K562 (cell line): ENCODE data around the gene ATF1. TPM values are rescaled to one million over a fixed set of nuclear protein-coding genes. Genes with fewer than 3 reads are reported as not detected.

ENCODE experiments used
- ATAC-seq: fragments of 200-7000 bp; cut with Tn5 transposase; 3 replicates; pipeline ENCODE4 v1.9.1; 2020; ENCODE audit warnings: moderate library complexity
- BruUV-seq: library from RNA; stranded (reverse); fragments of 400-500 nt; replicated peaks from 2 replicates; lab custom pipeline; 2021; lab: Mats Ljungman, UMichigan
- CTCF ChIA-PET: fragments of 300-600 bp; formaldehyde crosslinking; extraction: SDS; loops from one replicate; lab custom pipeline; 2021; ENCODE audit warnings: low intra/inter-chr PET ratio; lab: Yijun Ruan, JAX
- POLR2A ChIA-PET: fragments of 300-600, 350-650 bp; sonication (Branson Sonifier 250); formaldehyde crosslinking; extraction: SDS; loops from one replicate; lab custom pipeline; 2021; ENCODE audit warnings: antibody characterized with exemption, inconsistent platforms; lab: Yijun Ruan, JAX
- DNase-seq, 4 experiments: peaks; one replicate each; pipeline versions ENCODE4 v3.0.0 to v3.0.0-alpha.2; 2011 to 2018; ENCODE audit warnings: low spot score in 3 of 4, mixed read lengths in 3 of 4; ENCODE audit errors: extremely low read depth in 1 of 4
- FAIRE-seq: peaks from 2 replicates; lab custom pipeline; 2011; peaks lifted over from hg19 to GRCh38; lab: Jason Lieb, UNC
- H2AFZ ChIP-seq: 2 replicates; pipeline ENCODE4 v1.6.0; 2011; ENCODE audit warnings: low read depth, low read length, control low read depth, inconsistent platforms
- H3K27ac ChIP-seq: fragments of 200-600 bp; 3 replicates; pipeline ENCODE4 v1.8.0; 2011; ENCODE audit warnings: low read depth, mild to moderate bottlenecking, control low read depth, inconsistent platforms, low read length, moderate library complexity, mixed read lengths; ENCODE audit errors: extremely low read depth
- H3K27me3 ChIP-seq, 2 experiments: fragments of 300-600 bp in 1 of 2; 2 replicates in 1 of 2; 3 replicates in 1 of 2; pipeline versions ENCODE4 v1.6.0 to v1.8.0; 2011; ENCODE audit warnings: inconsistent platforms in 2 of 2, low read length in 2 of 2, mild to moderate bottlenecking in 1 of 2, mixed read lengths in 1 of 2, moderate library complexity in 1 of 2; ENCODE audit not compliant: control insufficient read depth in 2 of 2, insufficient read depth in 2 of 2
- H3K36me3 ChIP-seq: fragments of 300-600 bp; 3 replicates; pipeline ENCODE4 v1.8.0; 2011; ENCODE audit warnings: mild to moderate bottlenecking, low read length, inconsistent platforms; ENCODE audit not compliant: control insufficient read depth, insufficient read depth
- H3K4me1 ChIP-seq, 2 experiments: fragments of 200-600 bp in 1 of 2; replicated peaks in 1 of 2; 2 replicates in 1 of 2; 3 replicates in 1 of 2; pipeline versions ENCODE4 v1.5.1 to v1.8.0; 2011; ENCODE audit warnings: inconsistent platforms in 2 of 2, low read length in 2 of 2, mild to moderate bottlenecking in 1 of 2, mixed read lengths in 1 of 2, moderate library complexity in 1 of 2; ENCODE audit not compliant: control insufficient read depth in 2 of 2, insufficient read depth in 2 of 2
- H3K4me2 ChIP-seq: 2 replicates; pipeline ENCODE4 v1.6.1; 2011; ENCODE audit warnings: low read length, control low read depth, inconsistent platforms, mixed read lengths; ENCODE audit not compliant: insufficient read depth
- H3K4me3 ChIP-seq: fragments of 200-600 bp; sonication (generic), shearing (Covaris generic); 2 replicates; pipeline ENCODE4 v1.5.1; 2016; ENCODE audit warnings: control low read depth, inconsistent platforms
- H3K79me2 ChIP-seq: fragments of 200-600 bp; 3 replicates; pipeline ENCODE4 v1.8.0; 2011; ENCODE audit warnings: low read length, inconsistent platforms; ENCODE audit not compliant: control insufficient read depth, insufficient read depth
- H3K9ac ChIP-seq, 2 experiments: 2 replicates each; pipeline versions ENCODE4 v1.6.0 to v1.6.1; 2011; ENCODE audit warnings: low read depth in 2 of 2, low read length in 2 of 2, control low read depth in 1 of 2, inconsistent platforms in 1 of 2, mild to moderate bottlenecking in 1 of 2, mixed read lengths in 1 of 2; ENCODE audit not compliant: insufficient read depth in 1 of 2
- H3K9me1 ChIP-seq: one replicate; pipeline ENCODE4 v1.6.0; 2011; ENCODE audit warnings: inconsistent platforms, mild to moderate bottlenecking, low read length, moderate library complexity; ENCODE audit not compliant: control insufficient read depth, insufficient read depth
- H3K9me3 ChIP-seq: replicated peaks from 2 replicates; pipeline ENCODE4 v1.5.1; 2011; ENCODE audit warnings: low read depth, low read length, inconsistent platforms; ENCODE audit not compliant: control insufficient read depth, insufficient read depth
- H4K20me1 ChIP-seq: replicated peaks from 2 replicates; pipeline ENCODE4 v1.6.1; 2011; ENCODE audit warnings: low read length, inconsistent platforms, mixed read lengths; ENCODE audit not compliant: control insufficient read depth, insufficient read depth
- ARID2 ChIP-seq: fragments of 450-650 bp; IDR thresholded peaks from 2 replicates; pipeline ENCODE4 v1.6.1; 2017; ENCODE audit warnings: antibody characterized with exemption, mild to moderate bottlenecking
- CTCFL ChIP-seq: IDR thresholded peaks from 2 replicates; pipeline ENCODE4 v1.6.1; 2011; ENCODE audit warnings: borderline replicate concordance, low read depth, mild to moderate bottlenecking, moderate library complexity, low read length; ENCODE audit not compliant: insufficient read depth, poor library complexity, severe bottlenecking
- GABPA ChIP-seq: fragments of 200-800 bp; sonication (Bioruptor generic); conservative IDR thresholded peaks from 2 replicates; pipeline ENCODE4 v1.6.1; 2016; ENCODE audit warnings: low read depth, missing genetic modification characterization, missing compliant biosample characterization
- HLTF ChIP-seq: fragments of 450-650 bp; IDR thresholded peaks from 2 replicates; pipeline ENCODE4 v1.6.1; 2016
- MAFF ChIP-seq: IDR thresholded peaks from 2 replicates; pipeline ENCODE4 v1.6.1; 2012; ENCODE audit warnings: low read length, improper control_type of control experiment
- MAFK ChIP-seq: IDR thresholded peaks from 2 replicates; pipeline ENCODE4 v1.6.1; 2011; ENCODE audit warnings: low read length, improper control_type of control experiment
- SMARCA4 ChIP-seq: fragments of 450-650 bp; IDR thresholded peaks from 2 replicates; pipeline ENCODE4 v1.6.1; 2016
- SNIP1 ChIP-seq: fragments of 450-650 bp; IDR thresholded peaks from 2 replicates; pipeline ENCODE4 v1.7.1; 2017; ENCODE audit warnings: low read depth, mild to moderate bottlenecking
- SRSF3 ChIP-seq: fragments of 200-400 bp; formaldehyde crosslinking; IDR thresholded peaks from 2 replicates; pipeline ENCODE4 v1.6.1; 2016; ENCODE audit warnings: mild to moderate bottlenecking, low read length, moderate library complexity; ENCODE audit not compliant: insufficient read depth
- TBP ChIP-seq: optimal IDR thresholded peaks from 2 replicates; pipeline ENCODE3; 2011; ENCODE audit warnings: low read depth, low read length, improper control_type of control experiment
- ZNF316 ChIP-seq: fragments of 450-650 bp; IDR thresholded peaks from 2 replicates; pipeline ENCODE4 v1.6.1; 2016
- ZNF583 ChIP-seq: fragments of 250-450 bp; sonication (Bioruptor Pico); IDR thresholded peaks from 2 replicates; pipeline ENCODE4 v1.4.0; 2020
- WGBS: fragments of 100-300 bp; shearing (Covaris generic); methylation state at CpG from one replicate; pipeline ENCODE4 v1.1.6; 2016; ENCODE audit warnings: low coverage, mixed read lengths; ENCODE audit not compliant: insufficient coverage; ENCODE audit errors: missing lambda C conversion rate; 5-methylcytosine and 5-hydroxymethylcytosine counted together
- in situ Hi-C: fragments of 300-500 bp; cut with MboI; formaldehyde crosslinking; loops from 4 replicates; pipeline ENCODE4 v1.15.0; 2018; ENCODE audit warnings: inconsistent platforms, mixed read lengths
- intact Hi-C: fragments of 100-400 bp; cut with micrococcal nuclease; formaldehyde crosslinking; loops from 2 replicates; pipeline ENCODE4 v1.14.2; 2022
- polyA plus RNA-seq, 8 experiments: library from polyadenylated mRNA; depleted of rRNA in 4 of 8; stranded (reverse) in 5 of 8; unstranded in 3 of 8; fragments of >200 nt; fragmentation: Nextera tagmentation in 2 of 8; fragmentation: Illumina TruSeq in 1 of 8; extraction: Ambion mirVana in 2 of 8; extraction: Trizol in 1 of 8; gene quantifications; 2 replicates each; pipeline versions ENCODE4 v1.2.1 to v1.2.3, GENCODE V29; 2011 to 2014; ENCODE audit warnings: inconsistent platforms in 1 of 8, missing spikeins in 1 of 8
- total RNA-seq, 7 experiments: library from RNA; depleted of rRNA in 6 of 7; stranded (reverse); fragments of >200 nt in 6 of 7; fragmentation: Illumina TruSeq in 2 of 7; extraction: Trizol in 2 of 7; gene quantifications; 2 replicates each; pipeline versions ENCODE4 v1.2.1 to v1.2.3, GENCODE V29; 2011 to 2021; ENCODE audit warnings: low replicate concordance in 1 of 7
- TF ChIP-seq, protein P1 (sequence below): fragments of 250-450 bp; sonication (Bioruptor Pico); IDR thresholded peaks from 2 replicates; pipeline ENCODE4 v1.5.0; 2021
- TF ChIP-seq, protein P2 (sequence below): fragments of 450-650 bp; IDR thresholded peaks from 2 replicates; pipeline ENCODE4 v1.7.1; 2018; ENCODE audit warnings: mild to moderate bottlenecking, low read depth; ENCODE audit not compliant: partially characterized antibody
- TF ChIP-seq, protein P3 (sequence below): fragments of 250-450 bp; sonication (Bioruptor Pico); IDR thresholded peaks from 2 replicates; pipeline ENCODE4 v1.8.0; 2022; ENCODE audit warnings: moderate library complexity, mild to moderate bottlenecking, inconsistent platforms

The ATF1 gene
- total and polyA plus RNA-seq, 9 of the 15 experiments (the other 6 are each of a cell fraction or from before 2014, with no cell fraction given), result 19.8 to 83.5 (median 51.4) TPM

GRCh38 chr12:50842637-50843493, 79.0 kb downstream of the ATF1 start, which contains the start of gene TMPRSS12:
TMPRSS12 (plus strand) TSS chr12:50842926; CDS start chr12:50842965, 39 bp downstream.
- Histone ChIP-seq H3K79me2 (no peaks in the 10 kb centered on the region), H3K4me2 (no peak within 1 kb of the TSS), H3K27ac (no peak within 1 kb of the TSS), H2AFZ (peak within 1 kb of the TSS; percentile 30), H3K4me1 (peaks cover 5 to 8% of the 10 kb centered on the region in 2 experiments; a peak in 3 of 5 replicates), H3K4me3 (no peak within 1 kb of the TSS), H3K9ac (no peak within 1 kb of the TSS), H3K9me1 (no peaks in the 10 kb centered on the region), H3K27me3 (no peaks in the 10 kb centered on the region), H4K20me1 (no peaks in the 10 kb centered on the region), H3K9me3 (peaks cover 5% of the 10 kb centered on the region), H3K36me3 (no peaks in the 10 kb centered on the region)
- no TSS peak for BruUV-seq
- intact Hi-C loops (no loop called here), in situ Hi-C loops (no loop called here)
- TF ChIP-seq TBP (no peak), MAFF (0 out of 2 replicates have a peak, but pooled peaks have one; percentile 1), MAFK (peak; percentile 21; the same call in 1 of the 2 replicates), HLTF (no peak), ARID2 (no peak), ZNF583 (CRISPR knock-in tag) (no peak), CTCFL (no peak), GABPA (tag) (no peak), ZNF316 (peak; percentile 36; the same call in 1 of the 2 replicates), SRSF3 (no peak), SNIP1 (no peak), SMARCA4 (no peak)
- TF ChIP-seq, protein P1, sequence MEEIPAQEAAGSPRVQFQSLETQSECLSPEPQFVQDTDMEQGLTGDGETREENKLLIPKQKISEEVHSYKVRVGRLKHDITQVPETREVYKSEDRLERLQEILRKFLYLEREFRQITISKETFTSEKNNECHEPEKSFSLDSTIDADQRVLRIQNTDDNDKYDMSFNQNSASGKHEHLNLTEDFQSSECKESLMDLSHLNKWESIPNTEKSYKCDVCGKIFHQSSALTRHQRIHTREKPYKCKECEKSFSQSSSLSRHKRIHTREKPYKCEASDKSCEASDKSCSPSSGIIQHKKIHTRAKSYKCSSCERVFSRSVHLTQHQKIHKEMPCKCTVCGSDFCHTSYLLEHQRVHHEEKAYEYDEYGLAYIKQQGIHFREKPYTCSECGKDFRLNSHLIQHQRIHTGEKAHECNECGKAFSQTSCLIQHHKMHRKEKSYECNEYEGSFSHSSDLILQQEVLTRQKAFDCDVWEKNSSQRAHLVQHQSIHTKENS, result no peak
- TF ChIP-seq, protein P2, sequence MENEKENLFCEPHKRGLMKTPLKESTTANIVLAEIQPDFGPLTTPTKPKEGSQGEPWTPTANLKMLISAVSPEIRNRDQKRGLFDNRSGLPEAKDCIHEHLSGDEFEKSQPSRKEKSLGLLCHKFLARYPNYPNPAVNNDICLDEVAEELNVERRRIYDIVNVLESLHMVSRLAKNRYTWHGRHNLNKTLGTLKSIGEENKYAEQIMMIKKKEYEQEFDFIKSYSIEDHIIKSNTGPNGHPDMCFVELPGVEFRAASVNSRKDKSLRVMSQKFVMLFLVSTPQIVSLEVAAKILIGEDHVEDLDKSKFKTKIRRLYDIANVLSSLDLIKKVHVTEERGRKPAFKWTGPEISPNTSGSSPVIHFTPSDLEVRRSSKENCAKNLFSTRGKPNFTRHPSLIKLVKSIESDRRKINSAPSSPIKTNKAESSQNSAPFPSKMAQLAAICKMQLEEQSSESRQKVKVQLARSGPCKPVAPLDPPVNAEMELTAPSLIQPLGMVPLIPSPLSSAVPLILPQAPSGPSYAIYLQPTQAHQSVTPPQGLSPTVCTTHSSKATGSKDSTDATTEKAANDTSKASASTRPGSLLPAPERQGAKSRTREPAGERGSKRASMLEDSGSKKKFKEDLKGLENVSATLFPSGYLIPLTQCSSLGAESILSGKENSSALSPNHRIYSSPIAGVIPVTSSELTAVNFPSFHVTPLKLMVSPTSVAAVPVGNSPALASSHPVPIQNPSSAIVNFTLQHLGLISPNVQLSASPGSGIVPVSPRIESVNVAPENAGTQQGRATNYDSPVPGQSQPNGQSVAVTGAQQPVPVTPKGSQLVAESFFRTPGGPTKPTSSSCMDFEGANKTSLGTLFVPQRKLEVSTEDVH, result no peak
- TF ChIP-seq, protein P3, sequence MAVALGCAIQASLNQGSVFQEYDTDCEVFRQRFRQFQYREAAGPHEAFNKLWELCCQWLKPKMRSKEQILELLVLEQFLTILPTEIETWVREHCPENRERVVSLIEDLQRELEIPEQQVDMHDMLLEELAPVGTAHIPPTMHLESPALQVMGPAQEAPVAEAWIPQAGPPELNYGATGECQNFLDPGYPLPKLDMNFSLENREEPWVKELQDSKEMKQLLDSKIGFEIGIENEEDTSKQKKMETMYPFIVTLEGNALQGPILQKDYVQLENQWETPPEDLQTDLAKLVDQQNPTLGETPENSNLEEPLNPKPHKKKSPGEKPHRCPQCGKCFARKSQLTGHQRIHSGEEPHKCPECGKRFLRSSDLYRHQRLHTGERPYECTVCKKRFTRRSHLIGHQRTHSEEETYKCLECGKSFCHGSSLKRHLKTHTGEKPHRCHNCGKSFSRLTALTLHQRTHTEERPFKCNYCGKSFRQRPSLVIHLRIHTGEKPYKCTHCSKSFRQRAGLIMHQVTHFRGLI (CRISPR knock-in tag), result no peak
- FAIRE-seq (no peak), DNase-seq (no peak), ATAC-seq (no peak)
- 61% methylated on average over 19 of the region's 36 CpGs for WGBS
- ChIA-PET POLR2A (no interaction called here), CTCF (no interaction called here)
